Neural progenitor cell (in vitro differentiated cells): ENCODE measurements around the gene HMGB1. TPM values are rescaled to one million over a fixed set of nuclear protein-coding genes. Genes with fewer than 3 reads are reported as not detected.

ENCODE experiments used
- DNase-seq: peaks from one replicate; pipeline ENCODE4 v3.0.0-alpha.2; 2016; ENCODE audit warnings: low spot score
- H2AFZ ChIP-seq: fragments of 200-600 bp; sonication (generic); replicated peaks from 2 replicates; pipeline ENCODE4 v1.6.1; 2016; ENCODE audit warnings: antibody characterized with exemption
- H3F3A ChIP-seq: fragments of 200-600 bp; sonication (generic); 2 replicates; pipeline ENCODE4 v1.6.1; 2016; ENCODE audit warnings: antibody characterized with exemption, low read depth
- H3K27ac ChIP-seq: fragments of 200-600 bp; sonication (generic); 2 replicates; pipeline ENCODE4 v1.5.1; 2016; ENCODE audit warnings: mild to moderate bottlenecking
- H3K27me3 ChIP-seq: fragments of 200-600 bp; sonication (generic); 2 replicates; pipeline ENCODE4 v1.6.1; 2016; ENCODE audit warnings: mild to moderate bottlenecking, moderate library complexity
- H3K36me3 ChIP-seq: fragments of 200-600 bp; sonication (generic); 2 replicates; pipeline ENCODE4 v1.5.1; 2016
- H3K4me1 ChIP-seq: fragments of 200-600 bp; sonication (generic); 2 replicates; pipeline ENCODE4 v1.6.1; 2016; ENCODE audit warnings: mixed run types
- H3K4me2 ChIP-seq: fragments of 200-600 bp; sonication (generic); 2 replicates; pipeline ENCODE4 v1.6.1; 2016
- H3K4me3 ChIP-seq: fragments of 200-600 bp; sonication (generic); 2 replicates; pipeline ENCODE4 v1.5.1; 2016
- H3K79me2 ChIP-seq: fragments of 200-600 bp; sonication (generic); 2 replicates; pipeline ENCODE4 v1.6.1; 2016; ENCODE audit warnings: low read depth
- H3K9ac ChIP-seq: fragments of 200-600 bp; sonication (generic); 2 replicates; pipeline ENCODE4 v1.6.1; 2016
- H3K9me3 ChIP-seq: fragments of 200-600 bp; sonication (generic); 2 replicates; pipeline ENCODE4 v1.5.1; 2016; ENCODE audit warnings: low read depth
- H4K20me1 ChIP-seq: fragments of 200-600 bp; sonication (generic); 2 replicates; pipeline ENCODE4 v1.6.1; 2016; ENCODE audit warnings: low read depth
- H3K27ac Mint-ChIP-seq: 3 replicates; pipeline ENCODE4 v1.8.0; 2021; ENCODE audit warnings: mixed read lengths
- H3K27me3 Mint-ChIP-seq: 2 replicates; pipeline ENCODE4 v1.8.0; 2022; ENCODE audit warnings: low read depth, mild to moderate bottlenecking, inconsistent platforms, moderate library complexity, mixed read lengths; ENCODE audit not compliant: insufficient read depth
- H3K36me3 Mint-ChIP-seq: 3 replicates; pipeline ENCODE4 v1.8.0; 2021; ENCODE audit warnings: mixed read lengths
- H3K4me1 Mint-ChIP-seq: 3 replicates; pipeline ENCODE4 v1.8.0; 2021; ENCODE audit warnings: mixed read lengths
- H3K4me3 Mint-ChIP-seq: 3 replicates; pipeline ENCODE4 v1.8.0; 2021; ENCODE audit warnings: mild to moderate bottlenecking, moderate library complexity, mixed read lengths
- H3K9me3 Mint-ChIP-seq: 3 replicates; pipeline ENCODE4 v1.8.0; 2020; ENCODE audit warnings: mixed read lengths
- CTCF ChIP-seq: fragments of 200-600 bp; sonication (generic); IDR thresholded peaks from 2 replicates; pipeline ENCODE4 v1.5.1; 2017; ENCODE audit warnings: antibody characterized with exemption, mild to moderate bottlenecking
- EZH2 ChIP-seq: fragments of 200-600 bp; sonication (generic); IDR thresholded peaks from 2 replicates; pipeline ENCODE4 v1.6.1; 2017; ENCODE audit warnings: antibody characterized with exemption, mild to moderate bottlenecking, moderate library complexity
- EZH2phosphoT487 ChIP-seq: fragments of 200-600 bp; sonication (generic); IDR thresholded peaks from 2 replicates; pipeline ENCODE4 v1.6.1; 2017; ENCODE audit warnings: antibody characterized with exemption
- total RNA-seq: library from RNA; depleted of rRNA; stranded (reverse); fragments of >200 nt; gene quantifications from 2 replicates; pipeline ENCODE4 v1.2.3, GENCODE V29; 2015; ENCODE audit warnings: low replicate concordance

Gene HMGB1
- total RNA-seq, 1 donor from 2014 or later, result 1,493 TPM

- TF ChIP-seq EZH2, result no peak
- Histone ChIP-seq H3F3A (peaks cover 34% of the 10 kb centered on the region), H3K9ac (no peak overlapping the region), H3K27me3 (no peaks in the 10 kb centered on the region), H2AFZ (peak overlapping the region; percentile 64), H3K9me3 (no peaks in the 10 kb centered on the region), H3K4me3 (peak overlapping the region; percentile 98), H4K20me1 (peaks cover 24% of the 10 kb centered on the region), H3K4me2 (peak overlapping the region; percentile 87), H3K4me1 (peaks cover 19% of the 10 kb centered on the region), H3K79me2 (peaks cover 36% of the 10 kb centered on the region), H3K27ac (no peak overlapping the region), H3K36me3 (peaks cover 13% of the 10 kb centered on the region)
- Mint-ChIP-seq H3K4me3 (peak overlapping the region; percentile 98), H3K4me1 (peaks cover 35% of the 10 kb centered on the region), H3K27me3 (peaks cover 9% of the 10 kb centered on the region), H3K27ac (peak overlapping the region; percentile 67), H3K36me3 (peaks cover 6% of the 10 kb centered on the region), H3K9me3 (peaks cover 3% of the 10 kb centered on the region)
- no peak for DNase-seq
Measured at GRCh38 chr13:30466841-30467252, 1.1 kb upstream of the HMGB1 start.

GRCh38 chr13:30466358-30466714 is 600 bp upstream of the HMGB1 start:
- peak overlapping the region; percentile 11 for H3K9ac ChIP-seq
- H3K79me2 ChIP-seq, result peaks cover 42% of the 10 kb centered on the region
- H3K27me3 ChIP-seq, result no peaks in the 10 kb centered on the region
- peaks cover 19% of the 10 kb centered on the region for H3K4me1 ChIP-seq
- peaks cover 7% of the 10 kb centered on the region for H3K36me3 Mint-ChIP-seq
- no peak for TF ChIP-seq EZH2
- no peak for TF ChIP-seq CTCF
- no peak for TF ChIP-seq EZH2phosphoT487
- peaks cover 39% of the 10 kb centered on the region for H3F3A ChIP-seq
- H3K27ac Mint-ChIP-seq, result peak overlapping the region; percentile 99
- peaks cover 3% of the 10 kb centered on the region for H3K9me3 Mint-ChIP-seq
- peaks cover 29% of the 10 kb centered on the region for H4K20me1 ChIP-seq
- H3K4me3 ChIP-seq, result peak overlapping the region; percentile 98
- H2AFZ ChIP-seq, result peak overlapping the region; percentile 64
- peak overlapping the region; percentile 72 for H3K27ac ChIP-seq
- H3K4me1 Mint-ChIP-seq, result peaks cover 37% of the 10 kb centered on the region
- H3K27me3 Mint-ChIP-seq, result peaks cover 9% of the 10 kb centered on the region
- H3K36me3 ChIP-seq, result peaks cover 18% of the 10 kb centered on the region
- H3K9me3 ChIP-seq, result no peaks in the 10 kb centered on the region
- peak; percentile 55 for DNase-seq
- H3K4me3 Mint-ChIP-seq, result peak overlapping the region; percentile 98
- peak overlapping the region; percentile 87 for H3K4me2 ChIP-seq

- H3K27ac ChIP-seq, result peak overlapping the region; percentile 94
Measured at GRCh38 chr13:30465343-30465592, 468 bp downstream of the HMGB1 start.

More at GRCh38 chr13:30465343-30465592, 468 bp downstream of the HMGB1 start:
- Histone ChIP-seq H3K4me2 (peak overlapping the region; percentile 70), H3K9ac (peak overlapping the region; percentile 98), H3K4me3 (peak overlapping the region; percentile 98), H3K79me2 (peaks cover 43% of the 10 kb centered on the region), H3F3A (peaks cover 40% of the 10 kb centered on the region), H3K36me3 (peaks cover 19% of the 10 kb centered on the region), H2AFZ (no peak overlapping the region), H4K20me1 (peaks cover 30% of the 10 kb centered on the region), H3K9me3 (no peaks in the 10 kb centered on the region), H3K27me3 (no peaks in the 10 kb centered on the region), H3K4me1 (peaks cover 19% of the 10 kb centered on the region)
- Mint-ChIP-seq H3K4me1 (peaks cover 38% of the 10 kb centered on the region), H3K4me3 (no peak overlapping the region), H3K36me3 (peaks cover 9% of the 10 kb centered on the region), H3K9me3 (peaks cover 3% of the 10 kb centered on the region), H3K27me3 (peaks cover 9% of the 10 kb centered on the region), H3K27ac (no peak overlapping the region)
- no peak for TF ChIP-seq EZH2phosphoT487
- TF ChIP-seq EZH2, result no peak
- TF ChIP-seq CTCF, result no peak
- no peak for DNase-seq
